Measurements from ENCODE around the gene NET1.
A peak's percentile ranks its signal among the peaks of the same experiment; 100 is the strongest.
"Not testable (repeated sequence)": the region's sequence is repeated elsewhere in the genome, so short reads cannot be mapped to it uniquely, and the experiment has no call there.

NET1 gene

GRCh38 chr10:5400468-5401240, 11.7 kb upstream of the NET1 start:
- no peak for DNase-seq

GRCh38 chr10:5402798-5403197, 9.6 kb upstream of the NET1 start:
- no peak for DNase-seq

- DNase-seq, result no peak
Observed at GRCh38 chr10:5404208-5405041, 7.9 kb upstream of the NET1 start, which contains the start of gene TUBAL3. Gene TUBAL3 (minus strand): TSS chr10:5404828. CDS start chr10:5404792, 36 bp downstream.

GRCh38 chr10:5406918-5407317, 5.4 kb upstream of the NET1 start:
- DNase-seq, result no peak

- not testable (repeated sequence) for DNase-seq
Observed at GRCh38 chr10:5410787-5411186, 1.6 kb upstream of the NET1 start.

- no peak for DNase-seq
Observed at GRCh38 chr10:5411941-5412276, 448 bp upstream of the NET1 start.

GRCh38 chr10:5413012-5413938, 918 bp downstream of the NET1 start:
- DNase-seq, result peak; percentile 2

GRCh38 chr10:5416981-5417380, 4.6 kb downstream of the NET1 start:
- no peak for DNase-seq

- no peak for DNase-seq
Observed at GRCh38 chr10:5418584-5418983, 6.2 kb downstream of the NET1 start.

GRCh38 chr10:5419466-5420094, 7.2 kb downstream of the NET1 start:
- no peak for DNase-seq

GRCh38 chr10:5423771-5424170, 11.4 kb downstream of the NET1 start:
- no peak for DNase-seq

- no peak for DNase-seq
Observed at GRCh38 chr10:5424751-5425150, 12.4 kb downstream of the NET1 start.

- no peak for DNase-seq
Observed at GRCh38 chr10:5428133-5428532, 15.8 kb downstream of the NET1 start.

GRCh38 chr10:5433182-5433581, 20.8 kb downstream of the NET1 start:
- DNase-seq, result no peak

- peak; percentile 26 for DNase-seq
Observed at GRCh38 chr10:5434017-5434753, 21.8 kb downstream of the NET1 start.

- DNase-seq, result no peak
Observed at GRCh38 chr10:5435328-5435727, 23.0 kb downstream of the NET1 start.

GRCh38 chr10:5440206-5440605, 27.8 kb downstream of the NET1 start:
- DNase-seq, result no peak

- DNase-seq, result no peak
Observed at GRCh38 chr10:5441106-5441505, 28.7 kb downstream of the NET1 start.

- DNase-seq, result peak; percentile 46
Observed at GRCh38 chr10:5442065-5442989, 30.0 kb downstream of the NET1 start.

GRCh38 chr10:5442990-5443370, 30.6 kb downstream of the NET1 start:
- DNase-seq, result no peak

- no peak for DNase-seq
Observed at GRCh38 chr10:5443429-5443828, 31.1 kb downstream of the NET1 start.

All from NCI-H1105 treated with DMSO at 0.1 percent for 48 hours (cell line).